Measurements from ENCODE around the gene WTIP.

Gene WTIP

GRCh38 chr19:34479396-34479795 lies 2.2 kb upstream of the WTIP start:
- DNase-seq = no peak

GRCh38 chr19:34480491-34480890 lies 1.1 kb upstream of the WTIP start:
- DNase-seq = no peak

GRCh38 chr19:34481861-34482379 lies 362 bp downstream of the WTIP start:
- no peak for DNase-seq

GRCh38 chr19:34482380-34483250 lies 1.1 kb downstream of the WTIP start:
- peak; percentile 7 for DNase-seq

- no peak for DNase-seq
Observed at GRCh38 chr19:34484328-34484727, 2.8 kb downstream of the WTIP start.

GRCh38 chr19:34485831-34486230 lies 4.3 kb downstream of the WTIP start:
- no peak for DNase-seq

- no peak for DNase-seq
Observed at GRCh38 chr19:34487651-34488051, 6.1 kb downstream of the WTIP start.

- no peak for DNase-seq
Observed at GRCh38 chr19:34489175-34489574, 7.6 kb downstream of the WTIP start.

GRCh38 chr19:34490141-34490766 lies 8.7 kb downstream of the WTIP start:
- DNase-seq = no peak

GRCh38 chr19:34493038-34493648 lies 11.6 kb downstream of the WTIP start:
- no peak for DNase-seq

- DNase-seq = no peak
Observed at GRCh38 chr19:34493649-34494044, 12.1 kb downstream of the WTIP start.

GRCh38 chr19:34494601-34495000 lies 13.0 kb downstream of the WTIP start:
- DNase-seq = no peak

- no peak for DNase-seq
Observed at GRCh38 chr19:34495416-34495815, 13.9 kb downstream of the WTIP start.

- DNase-seq = no peak
Observed at GRCh38 chr19:34497112-34497805, 15.7 kb downstream of the WTIP start.

- no peak for DNase-seq
Observed at GRCh38 chr19:34499155-34499834, 17.7 kb downstream of the WTIP start.

- DNase-seq = no peak
Observed at GRCh38 chr19:34500656-34501120, 19.1 kb downstream of the WTIP start.

- DNase-seq = peak; percentile 79
Observed at GRCh38 chr19:34501339-34502320, 20.1 kb downstream of the WTIP start.

- DNase-seq = no peak
Observed at GRCh38 chr19:34502582-34503411, 21.2 kb downstream of the WTIP start.

- DNase-seq = no peak
Observed at GRCh38 chr19:34503531-34504272, 22.1 kb downstream of the WTIP start.
